A549 (cell line): ENCODE results near the gene GRIK4. TPM values are rescaled to one million over a fixed set of nuclear protein-coding genes. Genes with fewer than 3 reads are reported as not detected.

ENCODE experiments used
- ATAC-seq, 2 experiments: fragments of 200-7000 bp in 1 of 2; fragments of >200 bp in 1 of 2; cut with Nextera tagmentation in 1 of 2; cut with Tn5 transposase in 1 of 2; 3 replicates each; pipeline versions ENCODE4 v1.8.0 to v1.9.1; 2018 to 2020; ENCODE audit warnings: mild to moderate bottlenecking in 1 of 2, moderate library complexity in 1 of 2
- CTCF ChIA-PET: fragments of 300-600 bp; sonication (Branson Sonifier 250); formaldehyde crosslinking; extraction: SDS; loops from one replicate; lab custom pipeline; 2021; ENCODE audit warnings: antibody characterized with exemption, inconsistent platforms; lab: Yijun Ruan, JAX
- POLR2A ChIA-PET: fragments of 350-600 bp; formaldehyde crosslinking; extraction: SDS; loops from one replicate; lab custom pipeline; 2021; ENCODE audit warnings: antibody characterized with exemption, inconsistent platforms; lab: Yijun Ruan, JAX
- DNase-seq, 2 experiments: peaks; one replicate each; pipeline versions ENCODE4 v3.0.0 to v3.0.0-alpha.2; 2011 to 2016; ENCODE audit warnings: low read depth in 1 of 2, low spot score in 1 of 2
- FAIRE-seq: peaks from 2 replicates; lab custom pipeline; 2011; peaks lifted over from hg19 to GRCh38; lab: Jason Lieb, UNC
- H3K27ac ChIP-seq, 2 experiments: fragments of >200 bp; sonication (Bioruptor Twin); formaldehyde crosslinking; 3 replicates each; pipeline ENCODE4 v1.5.1; 2016 to 2017
- H3K4me1 ChIP-seq: fragments of >200 bp; sonication (Bioruptor Twin); formaldehyde crosslinking; 3 replicates; pipeline ENCODE4 v1.6.1; 2016
- H3K4me2 ChIP-seq: fragments of >200 bp; sonication (Bioruptor Twin); formaldehyde crosslinking; 3 replicates; pipeline ENCODE4 v1.6.1; 2016
- H3K4me3 ChIP-seq: fragments of >200 bp; sonication (Bioruptor Twin); formaldehyde crosslinking; 3 replicates; pipeline ENCODE4 v1.5.1; 2016
- H3K9me3 ChIP-seq: fragments of >200 bp; sonication (Bioruptor Twin); formaldehyde crosslinking; 3 replicates; pipeline ENCODE4 v1.6.1; 2016
- ATOH8 ChIP-seq: fragments of 250-450 bp; sonication (Bioruptor Pico); IDR thresholded peaks from 2 replicates; pipeline ENCODE4 v1.5.0; 2020; ENCODE audit warnings: low read depth, mild to moderate bottlenecking, moderate library complexity
- BCL3 ChIP-seq: fragments of >200 bp; sonication (Bioruptor Twin); formaldehyde crosslinking; IDR thresholded peaks from 3 replicates; pipeline ENCODE4 v1.6.1; 2016
- BHLHE40 ChIP-seq: IDR thresholded peaks from 2 replicates; pipeline ENCODE4 v1.6.1; 2012; ENCODE audit warnings: low read depth, low read length, inconsistent platforms
- CBX8 ChIP-seq: fragments of 200-600 bp; sonication (generic); IDR thresholded peaks from 2 replicates; pipeline ENCODE4 v1.6.1; 2016
- CEBPB ChIP-seq, 2 experiments: fragments of >200 bp in 1 of 2; sonication (Bioruptor Twin) in 1 of 2; formaldehyde crosslinking in 1 of 2; IDR thresholded peaks; 2 replicates each; pipeline ENCODE4 v1.6.1; 2012 to 2016
- EHF ChIP-seq: fragments of 250-450 bp; sonication (Bioruptor Pico); IDR thresholded peaks from 2 replicates; pipeline ENCODE4 v1.5.0; 2020; ENCODE audit warnings: mild to moderate bottlenecking
- EP300 ChIP-seq, 2 experiments: fragments of >200 bp; sonication (Bioruptor Twin); formaldehyde crosslinking; IDR thresholded peaks; 2 replicates in 1 of 2; 3 replicates in 1 of 2; pipeline ENCODE4 v1.6.1; 2016 to 2017
- FOXS1 ChIP-seq: fragments of 250-450 bp; sonication (Bioruptor Pico); IDR thresholded peaks from 2 replicates; pipeline ENCODE4 v1.5.0; 2020; ENCODE audit warnings: mild to moderate bottlenecking, moderate library complexity
- GATA3 ChIP-seq: IDR thresholded peaks from 2 replicates; pipeline ENCODE4 v1.6.1; 2012; ENCODE audit warnings: borderline replicate concordance
- HDAC2 ChIP-seq: fragments of 200-600 bp; sonication (generic); IDR thresholded peaks from 2 replicates; pipeline ENCODE4 v1.6.1; 2016
- HMGXB4 ChIP-seq: fragments of 250-450 bp; sonication (Bioruptor Pico); IDR thresholded peaks from 2 replicates; pipeline ENCODE4 v1.5.0; 2021; ENCODE audit warnings: mild to moderate bottlenecking, moderate library complexity, borderline replicate concordance
- JUN ChIP-seq, 2 experiments: fragments of >200 bp; sonication (Bioruptor Twin); formaldehyde crosslinking; IDR thresholded peaks; 2 replicates in 1 of 2; 3 replicates in 1 of 2; pipeline ENCODE4 v1.6.1; 2016 to 2017
- MAFK ChIP-seq: fragments of 450-650 bp; IDR thresholded peaks from 2 replicates; pipeline ENCODE4 v1.6.1; 2014; ENCODE audit not compliant: partially characterized antibody
- NPAS2 ChIP-seq: fragments of 250-450 bp; sonication (Bioruptor Pico); IDR thresholded peaks from 2 replicates; pipeline ENCODE4 v1.8.0; 2022; ENCODE audit warnings: mild to moderate bottlenecking, moderate library complexity, borderline replicate concordance
- PBX3 ChIP-seq: IDR thresholded peaks from 2 replicates; pipeline ENCODE4 v1.6.1; 2012
- POLR2A ChIP-seq: IDR thresholded peaks from 2 replicates; pipeline ENCODE4 v1.6.1; 2012; ENCODE audit warnings: mild to moderate bottlenecking, low read length
- RARB ChIP-seq: fragments of 250-450 bp; sonication (Bioruptor Pico); IDR thresholded peaks from 2 replicates; pipeline ENCODE4 v1.8.0; 2021; ENCODE audit warnings: mild to moderate bottlenecking, moderate library complexity
- RFX5 ChIP-seq: fragments of 450-650 bp; IDR thresholded peaks from 2 replicates; pipeline ENCODE4 v1.7.1; 2014; ENCODE audit warnings: antibody characterized with exemption, mild to moderate bottlenecking, moderate library complexity
- TP53 ChIP-seq: fragments of 250-450 bp; sonication (Bioruptor Pico); IDR thresholded peaks from 2 replicates; pipeline ENCODE4 v1.5.0; 2021; ENCODE audit warnings: mild to moderate bottlenecking, moderate library complexity
- ZFP36 ChIP-seq: fragments of 450-650 bp; IDR thresholded peaks from 2 replicates; pipeline ENCODE4 v1.6.1; 2014; ENCODE audit warnings: borderline replicate concordance; ENCODE audit not compliant: partially characterized antibody
- ZSCAN20 ChIP-seq: fragments of 250-450 bp; sonication (Bioruptor Pico); IDR thresholded peaks from 2 replicates; pipeline ENCODE4 v1.8.0; 2022; ENCODE audit warnings: mild to moderate bottlenecking, moderate library complexity
- WGBS: methylation state at CpG from one replicate; pipeline ENCODE4 v1.1.6; 2017; ENCODE audit errors: missing lambda C conversion rate; 5-methylcytosine and 5-hydroxymethylcytosine counted together
- polyA plus RNA-seq, 4 experiments: library from polyadenylated mRNA; depleted of rRNA in 3 of 4; stranded (reverse); fragments of >200 nt; fragmentation: RNase III in 1 of 4; extraction: RNeasy Plus Mini Kit Qiagen cat#74134 plus additional on column Dnase treatment in 1 of 4; gene quantifications; 2 replicates in 3 of 4; 3 replicates in 1 of 4; pipeline ENCODE4 v1.2.3, GENCODE V29; 2011 to 2017

Gene GRIK4
- polyA plus RNA-seq, 2 of the 4 experiments (the other 2 are of a cell fraction) = 0.01 TPM; not detected in 1

GRCh38 chr11:120794748-120795147 lies 283.2 kb downstream of the GRIK4 start:
- ATAC-seq (no peak), FAIRE-seq (no peak), DNase-seq (no peak)
- WGBS = 68% methylated on average over 9 of the region's 9 CpGs
- ChIA-PET CTCF (no interaction called here), POLR2A (no interaction called here)
- no peak overlapping the region for H3K27ac ChIP-seq
- TF ChIP-seq TP53 (CRISPR knock-in tag) (no peak), JUN (IDR thresholded peaks at IDR 0.05) (no peak), EP300 (IDR thresholded peaks at IDR 0.05) (no peak), PBX3 (no peak), ZSCAN20 (CRISPR knock-in tag) (no peak), ATOH8 (CRISPR knock-in tag) (no peak), POLR2A (no peak), MAFK (no peak), EHF (CRISPR knock-in tag) (no peak), ZFP36 (no peak), RARB (CRISPR knock-in tag) (no peak), FOXS1 (CRISPR knock-in tag) (no peak), BCL3 (no peak), RFX5 (no peak), GATA3 (no peak), CEBPB (IDR thresholded peaks at IDR 0.05) (no peak), BHLHE40 (no peak), CBX8 (no peak), HDAC2 (no peak)
- H3K4me2 ChIP-seq = no peak overlapping the region
- H3K9me3 ChIP-seq = no peaks in the 10 kb centered on the region
- no peaks in the 10 kb centered on the region for H3K4me1 ChIP-seq
- H3K4me3 ChIP-seq = no peak overlapping the region

GRCh38 chr11:120795185-120795584 lies 283.6 kb downstream of the GRIK4 start:
- Histone ChIP-seq H3K4me1 (no peaks in the 10 kb centered on the region), H3K4me3 (no peak overlapping the region), H3K9me3 (no peaks in the 10 kb centered on the region), H3K27ac (no peak overlapping the region), H3K4me2 (no peak overlapping the region)
- ATAC-seq = no peak
- no peak for DNase-seq
- POLR2A ChIA-PET = no interaction called here
- TF ChIP-seq BCL3 (no peak), HMGXB4 (CRISPR knock-in tag) (no peak), NPAS2 (no peak)
- TF ChIP-seq, all 56 proteins: peak for 0
- CTCF ChIA-PET = no interaction called here
- WGBS = 41% methylated on average over 4 of the region's 11 CpGs
- no peak for FAIRE-seq
